ENCODE results near the gene AATF. TPM values are rescaled to one million over a fixed set of nuclear protein-coding genes. Genes with fewer than 3 reads are reported as not detected.

AATF gene
- total and polyA plus RNA-seq, 9 donors: 28.5 to 73.6 (median 42.5) TPM

GRCh38 chr17:36931697-36932382, 16.9 kb upstream of the AATF start:
- H3K27ac ChIP-seq: no peak overlapping the region
- TF ChIP-seq POLR2A (IDR thresholded peaks at IDR 0.05): no peak
- TF ChIP-seq EP300 (IDR thresholded peaks at IDR 0.05): no peak
- TF ChIP-seq, protein P1, sequence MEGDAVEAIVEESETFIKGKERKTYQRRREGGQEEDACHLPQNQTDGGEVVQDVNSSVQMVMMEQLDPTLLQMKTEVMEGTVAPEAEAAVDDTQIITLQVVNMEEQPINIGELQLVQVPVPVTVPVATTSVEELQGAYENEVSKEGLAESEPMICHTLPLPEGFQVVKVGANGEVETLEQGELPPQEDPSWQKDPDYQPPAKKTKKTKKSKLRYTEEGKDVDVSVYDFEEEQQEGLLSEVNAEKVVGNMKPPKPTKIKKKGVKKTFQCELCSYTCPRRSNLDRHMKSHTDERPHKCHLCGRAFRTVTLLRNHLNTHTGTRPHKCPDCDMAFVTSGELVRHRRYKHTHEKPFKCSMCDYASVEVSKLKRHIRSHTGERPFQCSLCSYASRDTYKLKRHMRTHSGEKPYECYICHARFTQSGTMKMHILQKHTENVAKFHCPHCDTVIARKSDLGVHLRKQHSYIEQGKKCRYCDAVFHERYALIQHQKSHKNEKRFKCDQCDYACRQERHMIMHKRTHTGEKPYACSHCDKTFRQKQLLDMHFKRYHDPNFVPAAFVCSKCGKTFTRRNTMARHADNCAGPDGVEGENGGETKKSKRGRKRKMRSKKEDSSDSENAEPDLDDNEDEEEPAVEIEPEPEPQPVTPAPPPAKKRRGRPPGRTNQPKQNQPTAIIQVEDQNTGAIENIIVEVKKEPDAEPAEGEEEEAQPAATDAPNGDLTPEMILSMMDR (IDR thresholded peaks at IDR 0.05): no peak
- peaks cover 11% of the 10 kb centered on the region for H3K4me1 ChIP-seq (ENCODE audit: insufficient read depth)
- H3K9me3 ChIP-seq: no peaks in the 10 kb centered on the region
- intact Hi-C loops (cut with DNase I): no loop called here
- H3K27me3 ChIP-seq: peaks cover 6% of the 10 kb centered on the region
- H3K4me3 ChIP-seq: no peak overlapping the region
- WGBS, 3 donors: 3 to 5% (median 4%) methylated on average over 30 of the region's 30 CpGs
- no peak for DNase-seq
- H3K36me3 ChIP-seq: no peaks in the 10 kb centered on the region

- Histone ChIP-seq H3K4me1 (ENCODE audit: insufficient read depth) (peaks cover 12% of the 10 kb centered on the region), H3K27ac (no peak overlapping the region), H3K9me3 (no peaks in the 10 kb centered on the region), H3K4me3 (no peak overlapping the region), H3K36me3 (no peaks in the 10 kb centered on the region), H3K27me3 (peaks cover 8% of the 10 kb centered on the region)
- TF ChIP-seq, protein P1 (IDR thresholded peaks at IDR 0.05): no peak
- TF ChIP-seq POLR2A (IDR thresholded peaks at IDR 0.05): no peak
- no peak for TF ChIP-seq EP300 (IDR thresholded peaks at IDR 0.05)
- intact Hi-C loops (cut with DNase I): no loop called here
- DNase-seq: no peak
- WGBS, 3 donors: 3 to 4% (median 3%) methylated on average over 16 of the region's 16 CpGs
These were observed 16.4 kb upstream of the AATF start for GRCh38 chr17:36932383-36932693.

DNA sequence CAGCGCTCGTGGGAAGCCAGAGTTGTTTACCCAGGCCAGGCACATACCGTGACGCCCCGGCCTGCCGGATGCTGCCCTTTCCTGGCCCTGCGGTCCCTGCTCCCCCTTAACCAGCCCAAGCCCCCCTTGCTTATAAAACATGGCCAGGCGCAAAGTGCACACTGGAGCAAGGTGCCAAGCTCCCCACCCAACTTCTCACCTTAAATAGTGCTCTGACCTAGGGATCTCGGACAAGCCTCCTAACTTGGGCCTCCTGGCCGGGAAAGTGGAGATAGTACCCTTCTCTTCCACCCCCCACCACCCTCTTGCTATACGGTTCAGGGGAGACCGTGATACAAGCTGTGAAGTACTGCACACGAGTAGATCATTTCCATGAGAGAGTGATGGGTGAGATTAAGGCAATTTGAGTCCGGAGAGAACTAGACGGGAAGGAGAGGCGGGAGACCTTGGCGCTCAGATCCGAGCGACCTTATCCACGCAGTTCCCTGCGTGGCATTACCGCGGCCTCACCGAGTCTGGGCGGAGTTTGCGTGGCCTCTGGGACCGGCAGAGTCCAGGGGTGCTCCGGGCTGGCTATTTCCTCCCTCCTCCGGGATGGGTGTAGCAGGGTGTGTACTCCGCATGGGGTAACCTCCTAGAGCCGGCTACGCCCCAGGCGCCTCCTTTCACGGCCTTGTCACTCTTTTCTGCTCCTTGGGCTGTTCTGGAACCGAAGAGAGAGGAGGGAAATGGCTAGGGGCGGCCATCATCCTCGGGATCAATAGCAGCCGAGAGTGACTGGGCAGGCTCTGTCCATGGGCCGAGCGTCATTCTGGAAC, 15.9 kb upstream of the AATF start:
- peaks cover 13% of the 10 kb centered on the region for H3K27me3 ChIP-seq
- TF ChIP-seq POLR2A (IDR thresholded peaks at IDR 0.05): no peak
- TF ChIP-seq EP300 (IDR thresholded peaks at IDR 0.05): no peak
- TF ChIP-seq, protein P1 (IDR thresholded peaks at IDR 0.05): no peak
- WGBS, 3 donors: 6 to 12% (median 6%) methylated on average over 40 of the region's 40 CpGs
- intact Hi-C loops (cut with DNase I): no loop called here
- no peak overlapping the region for H3K4me3 ChIP-seq
- H3K36me3 ChIP-seq: no peaks in the 10 kb centered on the region
- H3K27ac ChIP-seq: no peak overlapping the region
- H3K4me1 ChIP-seq (ENCODE audit: insufficient read depth): peaks cover 14% of the 10 kb centered on the region
- no peak for DNase-seq
- no peaks in the 10 kb centered on the region for H3K9me3 ChIP-seq

DNA sequence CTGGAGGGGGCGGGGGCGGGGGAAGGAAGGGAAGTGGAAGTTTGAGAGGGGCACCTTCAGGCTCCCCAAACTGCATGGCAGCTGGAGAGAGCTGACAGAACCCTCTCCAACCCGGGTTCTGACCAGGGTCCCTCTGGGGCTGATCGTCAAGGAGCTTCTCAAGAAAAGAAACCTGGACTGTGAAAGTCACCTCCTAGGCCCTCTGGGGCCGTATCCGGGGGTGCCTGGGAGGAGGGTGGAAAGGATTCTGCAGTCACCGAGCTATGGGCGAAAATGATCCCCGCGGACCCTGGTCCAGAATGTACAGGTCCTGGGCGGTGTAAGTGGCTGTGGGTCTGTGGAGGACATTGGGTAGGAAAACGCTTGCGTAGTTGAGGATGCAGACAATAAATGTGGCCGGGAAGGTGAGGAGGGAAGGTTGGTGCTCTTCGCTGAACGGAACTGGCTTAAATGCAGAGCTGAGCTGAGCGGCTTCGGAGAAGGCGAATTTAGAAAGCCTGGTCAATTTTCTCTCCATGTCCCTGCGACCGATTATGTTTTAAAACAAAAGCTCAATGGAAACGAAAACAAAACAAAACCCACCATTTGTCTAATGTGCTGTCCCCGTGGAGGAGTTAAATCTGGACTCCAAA, 15.1 kb upstream of the AATF start:
- 8 to 13% (median 12%) methylated on average over 23 of the region's 23 CpGs for WGBS, 3 donors
- intact Hi-C loops (cut with DNase I): no loop called here
- DNase-seq: no peak
- no peak overlapping the region for H3K4me3 ChIP-seq
- H3K27ac ChIP-seq: no peak overlapping the region
- H3K9me3 ChIP-seq: no peaks in the 10 kb centered on the region
- TF ChIP-seq EP300 (IDR thresholded peaks at IDR 0.05): no peak
- TF ChIP-seq, protein P1 (IDR thresholded peaks at IDR 0.05): no peak
- TF ChIP-seq POLR2A (IDR thresholded peaks at IDR 0.05): no peak
- H3K36me3 ChIP-seq: no peaks in the 10 kb centered on the region
- H3K4me1 ChIP-seq (ENCODE audit: insufficient read depth): peaks cover 16% of the 10 kb centered on the region
- peaks cover 13% of the 10 kb centered on the region for H3K27me3 ChIP-seq

All from ovary (tissue), 9 donors.